Measurements from ENCODE around the gene KCNK16. TPM values are rescaled to one million over a fixed set of nuclear protein-coding genes. Genes with fewer than 3 reads are reported as not detected.

KCNK16 gene
- total RNA-seq, 2 experiments from 2014 or later = not detected

DNA sequence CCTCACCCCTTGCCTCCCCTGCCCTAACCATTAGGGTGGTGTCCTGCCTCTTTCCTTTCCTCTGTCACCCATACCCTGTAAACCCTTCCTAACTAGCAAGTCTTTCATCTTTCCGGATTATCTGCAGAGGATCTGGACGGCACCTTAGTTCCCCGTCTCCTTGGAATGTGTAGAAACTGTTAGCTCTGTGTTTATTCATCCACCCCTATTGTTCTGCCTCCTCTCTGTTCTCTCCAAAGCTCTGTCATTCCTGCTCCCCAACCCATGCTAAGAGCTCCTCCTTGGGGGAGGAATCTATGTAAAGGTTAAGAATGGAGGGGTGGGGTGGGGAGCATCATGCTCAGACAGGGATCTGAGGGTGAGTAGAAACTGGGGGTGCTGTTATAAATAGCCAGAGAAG, 53.8 kb downstream of the KCNK16 start:
- no peaks in the 10 kb centered on the region for H3K4me1 ChIP-seq (ENCODE audit: insufficient read depth, low read length)
- Mint-ChIP-seq H3K4me3 (no peak overlapping the region), H3K36me3 (ENCODE audit: low read depth) (no peaks in the 10 kb centered on the region), H3K27ac (no peak overlapping the region), H3K27me3 (no peaks in the 10 kb centered on the region), H3K4me1 (ENCODE audit: low read depth) (no peaks in the 10 kb centered on the region), H3K9me3 (no peaks in the 10 kb centered on the region)
- ChIA-PET CTCF (no interaction called here), POLR2A (no interaction called here)
- intact Hi-C loops (cut with DNase I, micrococcal nuclease) = no loop called here
- H3K27ac ChIP-seq (ENCODE audit: low read depth in 1 of 2, low read length in 2 of 2) = no peak overlapping the region
- H3K4me3 ChIP-seq (ENCODE audit: low read length) = no peak overlapping the region
- no peaks in the 10 kb centered on the region for H3K9me3 ChIP-seq (ENCODE audit: control insufficient read depth in 1 of 2, insufficient read depth in 1 of 2, low read length in 2 of 2)
- TF ChIP-seq, protein P1, sequence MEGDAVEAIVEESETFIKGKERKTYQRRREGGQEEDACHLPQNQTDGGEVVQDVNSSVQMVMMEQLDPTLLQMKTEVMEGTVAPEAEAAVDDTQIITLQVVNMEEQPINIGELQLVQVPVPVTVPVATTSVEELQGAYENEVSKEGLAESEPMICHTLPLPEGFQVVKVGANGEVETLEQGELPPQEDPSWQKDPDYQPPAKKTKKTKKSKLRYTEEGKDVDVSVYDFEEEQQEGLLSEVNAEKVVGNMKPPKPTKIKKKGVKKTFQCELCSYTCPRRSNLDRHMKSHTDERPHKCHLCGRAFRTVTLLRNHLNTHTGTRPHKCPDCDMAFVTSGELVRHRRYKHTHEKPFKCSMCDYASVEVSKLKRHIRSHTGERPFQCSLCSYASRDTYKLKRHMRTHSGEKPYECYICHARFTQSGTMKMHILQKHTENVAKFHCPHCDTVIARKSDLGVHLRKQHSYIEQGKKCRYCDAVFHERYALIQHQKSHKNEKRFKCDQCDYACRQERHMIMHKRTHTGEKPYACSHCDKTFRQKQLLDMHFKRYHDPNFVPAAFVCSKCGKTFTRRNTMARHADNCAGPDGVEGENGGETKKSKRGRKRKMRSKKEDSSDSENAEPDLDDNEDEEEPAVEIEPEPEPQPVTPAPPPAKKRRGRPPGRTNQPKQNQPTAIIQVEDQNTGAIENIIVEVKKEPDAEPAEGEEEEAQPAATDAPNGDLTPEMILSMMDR (IDR thresholded peaks at IDR 0.05) = no peak
- ATAC-seq (ENCODE audit: poor library complexity) = no peak
- DNase-seq = no peak
- H3K27me3 ChIP-seq (ENCODE audit: control insufficient read depth in 1 of 2, insufficient read depth in 2 of 2, low read length in 2 of 2) = peaks cover 0 to 3% of the 10 kb centered on the region in 2 experiments
- H3K36me3 ChIP-seq (ENCODE audit: insufficient read depth, low read length) = no peaks in the 10 kb centered on the region

GRCh38 chr6:39268171-39268570, 54.3 kb downstream of the KCNK16 start:
- no peaks in the 10 kb centered on the region for H3K9me3 ChIP-seq (ENCODE audit: control insufficient read depth in 1 of 2, insufficient read depth in 1 of 2, low read length in 2 of 2)
- Mint-ChIP-seq H3K4me1 (ENCODE audit: low read depth) (no peaks in the 10 kb centered on the region), H3K27me3 (no peaks in the 10 kb centered on the region), H3K27ac (no peak overlapping the region), H3K36me3 (ENCODE audit: low read depth) (no peaks in the 10 kb centered on the region), H3K4me3 (no peak overlapping the region), H3K9me3 (no peaks in the 10 kb centered on the region)
- H3K27me3 ChIP-seq (ENCODE audit: control insufficient read depth in 1 of 2, insufficient read depth in 2 of 2, low read length in 2 of 2) = peaks cover 0 to 3% of the 10 kb centered on the region in 2 experiments
- no peaks in the 10 kb centered on the region for H3K4me1 ChIP-seq (ENCODE audit: insufficient read depth, low read length)
- intact Hi-C loops (cut with DNase I, micrococcal nuclease) = no loop called here
- H3K27ac ChIP-seq (ENCODE audit: low read depth in 1 of 2, low read length in 2 of 2) = no peak overlapping the region
- DNase-seq (no peak), ATAC-seq (ENCODE audit: poor library complexity) (no peak)
- no peaks in the 10 kb centered on the region for H3K36me3 ChIP-seq (ENCODE audit: insufficient read depth, low read length)
- H3K4me3 ChIP-seq (ENCODE audit: low read length) = no peak overlapping the region
- POLR2A ChIA-PET = no interaction called here
- TF ChIP-seq, protein P1 (IDR thresholded peaks at IDR 0.05) = no peak
- CTCF ChIA-PET = no interaction called here

GRCh38 chr6:39266782-39267355, 55.6 kb downstream of the KCNK16 start:
- DNase-seq (no peak), ATAC-seq (ENCODE audit: poor library complexity) (no peak)
- ChIA-PET POLR2A (no interaction called here), CTCF (no interaction called here)
- Histone ChIP-seq H3K36me3 (ENCODE audit: insufficient read depth, low read length) (no peaks in the 10 kb centered on the region), H3K4me1 (ENCODE audit: insufficient read depth, low read length) (no peaks in the 10 kb centered on the region), H3K27ac (ENCODE audit: low read depth in 1 of 2, low read length in 2 of 2) (no peak overlapping the region), H3K4me3 (ENCODE audit: low read length) (no peak overlapping the region), H3K9me3 (ENCODE audit: control insufficient read depth in 1 of 2, insufficient read depth in 1 of 2, low read length in 2 of 2) (no peaks in the 10 kb centered on the region), H3K27me3 (ENCODE audit: control insufficient read depth in 1 of 2, insufficient read depth in 2 of 2, low read length in 2 of 2) (peaks cover 0 to 3% of the 10 kb centered on the region in 2 experiments)
- Mint-ChIP-seq H3K27ac (no peak overlapping the region), H3K4me3 (no peak overlapping the region), H3K9me3 (no peaks in the 10 kb centered on the region), H3K36me3 (ENCODE audit: low read depth) (no peaks in the 10 kb centered on the region), H3K27me3 (peaks cover 5% of the 10 kb centered on the region), H3K4me1 (ENCODE audit: low read depth) (no peaks in the 10 kb centered on the region)
- TF ChIP-seq, protein P1 (IDR thresholded peaks at IDR 0.05) = no peak
- intact Hi-C loops (cut with DNase I, micrococcal nuclease) = no loop called here

All from CD4-positive, alpha-beta T cell (primary cell).